ENCODE measurements around the gene PPIG. TPM values are rescaled to one million over a fixed set of nuclear protein-coding genes. Genes with fewer than 3 reads are reported as not detected.
"Not testable (repeated sequence)": the region's sequence is repeated elsewhere in the genome, so short reads cannot be mapped to it uniquely, and the experiment has no call there.

PPIG gene
- total RNA-seq, 2 donors from 2014 or later, result 59.5 to 72.7 TPM

- 94 to 100% methylated on average over 2 to 3 of the region's 3 CpGs for WGBS, 2 experiments (ENCODE audit: insufficient coverage in 1 of 2, insufficient read length in 1 of 2)
- Mint-ChIP-seq H3K36me3 (ENCODE audit: low read depth) (peaks cover 40% of the 10 kb centered on the region), H3K27me3 (ENCODE audit: insufficient read depth) (no peaks in the 10 kb centered on the region), H3K4me3 (no peak overlapping the region), H3K27ac (no peak overlapping the region), H3K9me3 (no peaks in the 10 kb centered on the region), H3K4me1 (no peaks in the 10 kb centered on the region)
- Histone ChIP-seq H3K27me3 (ENCODE audit: control insufficient read depth, insufficient read depth, low read length, poor library complexity, severe bottlenecking) (no peaks in the 10 kb centered on the region), H3K4me1 (ENCODE audit: control insufficient read depth, insufficient read depth, low read length) (no peaks in the 10 kb centered on the region), H3K9me3 (ENCODE audit: control insufficient read depth, low read length) (no peaks in the 10 kb centered on the region), H3K9ac (ENCODE audit: extremely low read depth, low read length, poor library complexity, severe bottlenecking) (no peak overlapping the region), H3K36me3 (ENCODE audit: control insufficient read depth, insufficient read depth, low read length) (peaks cover 20% of the 10 kb centered on the region), H3K4me3 (ENCODE audit: low read length) (no peak overlapping the region), H3K27ac (ENCODE audit: low read depth, low read length) (no peak overlapping the region)
- no peak for DNase-seq
- TF ChIP-seq CTCF (conservative IDR thresholded peaks at IDR 0.05), result no peak
Measured at GRCh38 chr2:169542433-169542832, 41.7 kb upstream of the PPIG start.

- Mint-ChIP-seq H3K4me1 (no peaks in the 10 kb centered on the region), H3K27me3 (ENCODE audit: insufficient read depth) (no peaks in the 10 kb centered on the region), H3K9me3 (no peaks in the 10 kb centered on the region), H3K27ac (no peak overlapping the region), H3K4me3 (no peak overlapping the region), H3K36me3 (ENCODE audit: low read depth) (peaks cover 49% of the 10 kb centered on the region)
- 80 to 92% methylated on average over 1 to 2 of the region's 2 CpGs for WGBS, 2 experiments (ENCODE audit: insufficient coverage in 1 of 2, insufficient read length in 1 of 2)
- H3K4me3 ChIP-seq (ENCODE audit: low read length), result no peak overlapping the region
- H3K9me3 ChIP-seq (ENCODE audit: control insufficient read depth, low read length), result no peaks in the 10 kb centered on the region
- no peak overlapping the region for H3K9ac ChIP-seq (ENCODE audit: extremely low read depth, low read length, poor library complexity, severe bottlenecking)
- H3K36me3 ChIP-seq (ENCODE audit: control insufficient read depth, insufficient read depth, low read length), result peaks cover 36% of the 10 kb centered on the region
- TF ChIP-seq CTCF (conservative IDR thresholded peaks at IDR 0.05), result no peak
- no peak overlapping the region for H3K27ac ChIP-seq (ENCODE audit: low read depth, low read length)
- no peaks in the 10 kb centered on the region for H3K4me1 ChIP-seq (ENCODE audit: control insufficient read depth, insufficient read depth, low read length)
- DNase-seq, result no peak
- no peaks in the 10 kb centered on the region for H3K27me3 ChIP-seq (ENCODE audit: control insufficient read depth, insufficient read depth, low read length, poor library complexity, severe bottlenecking)
Measured at GRCh38 chr2:169546756-169547155, 37.4 kb upstream of the PPIG start.

- no peak for TF ChIP-seq CTCF (conservative IDR thresholded peaks at IDR 0.05)
- Histone ChIP-seq H3K36me3 (ENCODE audit: control insufficient read depth, insufficient read depth, low read length) (peaks cover 32% of the 10 kb centered on the region), H3K4me1 (ENCODE audit: control insufficient read depth, insufficient read depth, low read length) (peaks cover 5% of the 10 kb centered on the region), H3K9me3 (ENCODE audit: control insufficient read depth, low read length) (no peaks in the 10 kb centered on the region), H3K9ac (ENCODE audit: extremely low read depth, low read length, poor library complexity, severe bottlenecking) (no peak overlapping the region), H3K27me3 (ENCODE audit: control insufficient read depth, insufficient read depth, low read length, poor library complexity, severe bottlenecking) (no peaks in the 10 kb centered on the region), H3K27ac (ENCODE audit: low read depth, low read length) (no peak overlapping the region), H3K4me3 (ENCODE audit: low read length) (no peak overlapping the region)
- Mint-ChIP-seq H3K27ac (no peak overlapping the region), H3K4me1 (peaks cover 4% of the 10 kb centered on the region), H3K36me3 (ENCODE audit: low read depth) (peaks cover 42% of the 10 kb centered on the region), H3K27me3 (ENCODE audit: insufficient read depth) (no peaks in the 10 kb centered on the region), H3K4me3 (no peak overlapping the region), H3K9me3 (no peaks in the 10 kb centered on the region)
- WGBS, 2 experiments (ENCODE audit: insufficient coverage in 1 of 2, insufficient read length in 1 of 2), result 100% methylated on average over 1 of the region's 1 CpG
- DNase-seq, result no peak
Measured at GRCh38 chr2:169561364-169561763, 22.8 kb upstream of the PPIG start.

GRCh38 chr2:169562084-169562483 lies 22.1 kb upstream of the PPIG start:
- not testable (repeated sequence) for H3K9ac ChIP-seq (ENCODE audit: extremely low read depth, low read length, poor library complexity, severe bottlenecking); H3K9me3 Mint-ChIP-seq; H3K27me3 Mint-ChIP-seq (ENCODE audit: insufficient read depth); H3K27me3 ChIP-seq (ENCODE audit: control insufficient read depth, insufficient read depth, low read length, poor library complexity, severe bottlenecking); H3K9me3 ChIP-seq (ENCODE audit: control insufficient read depth, low read length); H3K4me1 ChIP-seq (ENCODE audit: control insufficient read depth, insufficient read depth, low read length); H3K27ac Mint-ChIP-seq; H3K27ac ChIP-seq (ENCODE audit: low read depth, low read length); H3K4me1 Mint-ChIP-seq; H3K4me3 ChIP-seq (ENCODE audit: low read length); DNase-seq; H3K4me3 Mint-ChIP-seq
- peaks cover 36% of the 10 kb centered on the region for H3K36me3 Mint-ChIP-seq (ENCODE audit: low read depth)
- 80 to 81% methylated on average over 1 to 5 of the region's 5 CpGs for WGBS, 2 experiments (ENCODE audit: insufficient coverage in 1 of 2, insufficient read length in 1 of 2)
- H3K36me3 ChIP-seq (ENCODE audit: control insufficient read depth, insufficient read depth, low read length), result peaks cover 32% of the 10 kb centered on the region

Measured in endodermal cell (in vitro differentiated cells).